Brain microvascular endothelial cell (primary cell): ENCODE results near the gene RNFT2.
A peak's percentile ranks its signal among the peaks of the same experiment; 100 is the strongest.

Source experiments
- DNase-seq: peaks from one replicate; pipeline ENCODE4 v3.0.0-alpha.2; 2020
- H3K27ac ChIP-seq: fragments of 250-450 bp; sonication (Bioruptor Pico); 2 replicates; pipeline ENCODE4 v1.5.1; 2020; ENCODE audit warnings: mild to moderate bottlenecking, moderate library complexity
- H3K27me3 ChIP-seq: fragments of 250-450 bp; sonication (Bioruptor Pico); replicated peaks from 2 replicates; pipeline ENCODE4 v1.5.1; 2020; ENCODE audit warnings: mild to moderate bottlenecking
- H3K36me3 ChIP-seq: fragments of 250-450 bp; sonication (Bioruptor Pico); replicated peaks from 2 replicates; pipeline ENCODE4 v1.5.1; 2020; ENCODE audit warnings: mild to moderate bottlenecking
- H3K4me3 ChIP-seq: 2 replicates; pipeline ENCODE4 v1.5.1; 2011; ENCODE audit warnings: low read depth, mild to moderate bottlenecking, control low read depth, low read length, moderate library complexity
- in situ Hi-C: cut with HindIII; loops from 2 replicates; pipeline ENCODE4 v1.10.0; 2017; ENCODE audit warnings: low sequenced_read_pairs, low pct_ligation_motif_present
- TF ChIP-seq, protein P1 (sequence below): IDR thresholded peaks from 2 replicates; pipeline ENCODE4 v1.5.1; 2011; ENCODE audit warnings: low read depth, mild to moderate bottlenecking, moderate library complexity, low read length, control low read depth, inconsistent platforms; ENCODE audit errors: missing control alignments

Gene RNFT2

DNA sequence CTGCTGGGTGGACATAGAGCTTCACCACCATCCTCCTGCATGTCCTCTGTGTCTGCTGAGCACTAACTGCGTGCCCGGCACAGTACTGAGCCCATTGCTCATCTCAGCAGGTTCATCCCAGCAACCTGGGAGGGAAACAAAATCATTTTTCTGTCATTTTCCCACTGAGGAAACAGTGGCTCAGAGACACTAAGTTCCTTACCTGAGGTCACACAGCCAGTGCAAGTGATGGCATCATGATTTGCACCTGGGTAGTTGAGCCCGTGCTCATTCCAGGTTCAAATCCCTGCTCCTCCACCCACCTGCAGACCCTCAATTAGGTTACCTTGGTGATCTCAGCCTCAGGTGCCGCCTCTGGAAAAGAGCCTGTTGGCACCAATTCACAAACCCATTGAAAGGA is 23.4 kb downstream of the RNFT2 start:
- Histone ChIP-seq H3K27me3 (no peaks in the 10 kb centered on the region), H3K36me3 (no peaks in the 10 kb centered on the region), H3K27ac (no peak overlapping the region), H3K4me3 (no peak overlapping the region)
- no peak for DNase-seq
- TF ChIP-seq, protein P1, sequence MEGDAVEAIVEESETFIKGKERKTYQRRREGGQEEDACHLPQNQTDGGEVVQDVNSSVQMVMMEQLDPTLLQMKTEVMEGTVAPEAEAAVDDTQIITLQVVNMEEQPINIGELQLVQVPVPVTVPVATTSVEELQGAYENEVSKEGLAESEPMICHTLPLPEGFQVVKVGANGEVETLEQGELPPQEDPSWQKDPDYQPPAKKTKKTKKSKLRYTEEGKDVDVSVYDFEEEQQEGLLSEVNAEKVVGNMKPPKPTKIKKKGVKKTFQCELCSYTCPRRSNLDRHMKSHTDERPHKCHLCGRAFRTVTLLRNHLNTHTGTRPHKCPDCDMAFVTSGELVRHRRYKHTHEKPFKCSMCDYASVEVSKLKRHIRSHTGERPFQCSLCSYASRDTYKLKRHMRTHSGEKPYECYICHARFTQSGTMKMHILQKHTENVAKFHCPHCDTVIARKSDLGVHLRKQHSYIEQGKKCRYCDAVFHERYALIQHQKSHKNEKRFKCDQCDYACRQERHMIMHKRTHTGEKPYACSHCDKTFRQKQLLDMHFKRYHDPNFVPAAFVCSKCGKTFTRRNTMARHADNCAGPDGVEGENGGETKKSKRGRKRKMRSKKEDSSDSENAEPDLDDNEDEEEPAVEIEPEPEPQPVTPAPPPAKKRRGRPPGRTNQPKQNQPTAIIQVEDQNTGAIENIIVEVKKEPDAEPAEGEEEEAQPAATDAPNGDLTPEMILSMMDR = no peak
- in situ Hi-C loops = no loop called here

DNA sequence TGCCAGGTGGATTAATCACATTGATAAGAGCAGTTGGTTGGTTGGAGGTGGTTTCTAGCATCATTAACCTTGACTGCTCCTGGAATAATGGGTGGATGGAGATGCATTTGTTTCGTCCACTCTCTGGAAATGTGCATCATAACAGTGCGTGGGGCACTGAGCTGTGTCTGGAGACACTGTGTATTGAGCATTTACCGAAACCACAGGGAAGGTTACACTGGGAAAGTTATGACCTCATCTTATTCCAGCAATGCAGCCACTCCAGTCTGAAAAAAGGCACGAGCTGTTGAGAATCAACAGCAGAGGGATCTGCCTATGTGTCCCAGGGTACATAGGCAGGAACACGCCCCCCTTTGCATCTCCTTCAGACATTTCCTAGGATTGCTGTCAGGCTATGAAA is 27.2 kb downstream of the RNFT2 start:
- Histone ChIP-seq H3K36me3 (no peaks in the 10 kb centered on the region), H3K27ac (no peak overlapping the region), H3K4me3 (no peak overlapping the region), H3K27me3 (no peaks in the 10 kb centered on the region)
- in situ Hi-C loops = no loop called here
- TF ChIP-seq, protein P1 = no peak
- no peak for DNase-seq

DNA sequence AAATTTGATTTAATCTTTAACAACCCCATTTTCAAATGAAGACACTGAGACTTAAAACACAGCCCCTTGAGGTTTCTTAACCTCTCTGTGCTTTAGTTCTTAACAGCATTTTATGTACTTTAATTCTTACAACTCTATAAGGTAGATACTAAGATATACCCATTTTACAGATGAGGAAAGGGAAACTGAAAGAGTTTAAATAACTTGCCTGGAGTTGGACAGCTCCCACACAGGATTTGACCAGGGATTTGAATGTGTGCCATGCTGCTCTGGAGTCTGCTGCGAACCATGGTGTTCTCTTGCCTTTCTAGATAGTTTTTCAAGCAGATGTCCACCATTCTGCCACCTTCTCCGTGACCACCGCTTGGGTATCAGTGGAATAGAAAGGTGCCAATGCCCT is 28.2 kb downstream of the RNFT2 start:
- Histone ChIP-seq H3K27ac (no peak overlapping the region), H3K4me3 (no peak overlapping the region), H3K36me3 (no peaks in the 10 kb centered on the region), H3K27me3 (no peaks in the 10 kb centered on the region)
- no peak for DNase-seq
- TF ChIP-seq, protein P1 = no peak
- in situ Hi-C loops = no loop called here

DNA sequence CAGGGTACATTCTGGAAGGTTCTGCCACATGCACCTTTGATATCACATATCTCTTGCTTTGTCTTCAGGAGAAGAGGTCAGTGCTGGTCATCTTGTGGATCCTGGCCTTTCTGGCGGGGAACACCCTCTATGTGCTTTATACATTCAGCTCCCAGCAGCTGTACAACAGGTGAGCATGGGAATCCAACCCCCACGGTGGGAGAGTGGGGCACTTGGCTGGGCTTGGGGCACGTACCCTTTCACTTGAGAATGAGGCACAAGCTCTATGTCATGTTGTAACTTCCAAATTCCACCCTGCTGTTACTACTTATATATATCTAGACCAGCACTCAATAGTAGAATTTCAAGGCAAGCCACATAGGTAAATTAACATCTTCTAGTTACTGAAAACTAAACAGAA is 28.6 kb downstream of the RNFT2 start:
- H3K4me3 ChIP-seq = no peak overlapping the region
- in situ Hi-C loops = no loop called here
- no peaks in the 10 kb centered on the region for H3K36me3 ChIP-seq
- TF ChIP-seq, protein P1 = no peak
- DNase-seq = no peak
- no peaks in the 10 kb centered on the region for H3K27me3 ChIP-seq
- no peak overlapping the region for H3K27ac ChIP-seq

DNA sequence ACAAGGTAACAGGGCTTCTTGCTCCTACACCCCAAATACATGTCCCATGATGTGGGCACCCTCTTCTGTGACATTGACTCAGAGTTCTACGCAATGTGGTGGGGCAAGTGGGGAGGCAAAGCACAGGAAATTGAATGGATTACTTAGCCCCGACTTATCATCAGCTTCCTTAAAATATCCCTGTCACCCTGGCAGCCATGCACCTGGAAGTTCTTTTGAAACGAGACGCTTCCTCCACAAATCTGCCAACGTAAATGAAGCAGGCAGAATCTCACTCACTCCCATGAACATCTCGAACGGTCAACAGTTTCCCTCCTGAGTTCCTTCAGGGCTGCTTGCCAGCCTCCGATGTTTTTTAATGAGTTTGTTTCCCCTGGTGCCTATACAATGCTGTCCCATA is 33.5 kb downstream of the RNFT2 start:
- TF ChIP-seq, protein P1 = no peak
- H3K36me3 ChIP-seq = no peaks in the 10 kb centered on the region
- in situ Hi-C loops = no loop called here
- no peak overlapping the region for H3K4me3 ChIP-seq
- no peak overlapping the region for H3K27ac ChIP-seq
- no peak for DNase-seq
- no peaks in the 10 kb centered on the region for H3K27me3 ChIP-seq

DNA sequence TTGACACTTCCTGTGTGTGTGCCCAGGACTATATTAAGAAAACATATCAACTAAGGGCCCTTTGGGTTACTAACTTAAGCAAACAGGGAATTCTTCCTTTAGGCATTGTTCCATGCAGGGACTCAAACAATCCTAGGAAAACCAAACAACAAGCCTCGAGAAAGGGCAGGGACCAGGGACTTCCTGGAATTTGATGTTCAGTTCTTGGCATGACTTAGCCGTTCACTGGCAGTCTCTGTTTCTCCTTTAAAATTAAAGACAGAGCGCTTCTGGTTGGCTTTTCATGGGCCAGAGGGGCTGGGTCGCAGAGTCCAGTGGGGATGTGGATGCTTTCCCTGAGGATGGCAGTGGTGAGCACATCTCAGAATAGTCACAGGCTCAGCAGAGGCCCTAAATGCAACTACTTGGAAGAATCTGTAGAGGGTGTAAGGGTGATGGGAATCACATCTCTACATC is 35.2 kb downstream of the RNFT2 start:
- H3K27me3 ChIP-seq = no peaks in the 10 kb centered on the region
- TF ChIP-seq, protein P1 = peak; percentile 32
- H3K36me3 ChIP-seq = no peaks in the 10 kb centered on the region
- H3K27ac ChIP-seq = no peak overlapping the region
- no peak overlapping the region for H3K4me3 ChIP-seq
- in situ Hi-C loops = no loop called here
- peak; percentile 3 for DNase-seq
